Tibial nerve (tissue), 4 donors: ENCODE measurements around the gene FSIP2. TPM values are rescaled to one million over a fixed set of nuclear protein-coding genes. Genes with fewer than 3 reads are reported as not detected.

Source experiments
- DNase-seq, 2 donors: peaks; one replicate each; pipeline ENCODE4 v3.0.0-alpha.2; 2019; ENCODE audit warnings: low spot score in 2 of 2
- H3K27ac ChIP-seq, 4 donors: fragments of 200-600 bp; sonication (generic) in 3 of 4; one replicate each; pipeline ENCODE4 v1.5.1; 2017 to 2019; ENCODE audit warnings: mild to moderate bottlenecking in 1 of 4
- H3K27me3 ChIP-seq, 2 donors: fragments of 200-600 bp; sonication (generic) in 1 of 2; one replicate each; pipeline versions ENCODE4 v1.5.1 to v1.6.0; 2017 to 2019
- H3K36me3 ChIP-seq, 3 donors: fragments of 200-600 bp; sonication (generic); one replicate each; pipeline ENCODE4 v1.5.1; 2018 to 2019
- H3K4me1 ChIP-seq, 4 donors: fragments of 200-600 bp; sonication (generic) in 3 of 4; one replicate each; pipeline ENCODE4 v1.5.1; 2017 to 2019
- H3K4me3 ChIP-seq, 4 donors: fragments of 200-600 bp; sonication (generic) in 3 of 4; one replicate each; pipeline ENCODE4 v1.5.1; 2017 to 2019; ENCODE audit warnings: mild to moderate bottlenecking in 1 of 4, moderate library complexity in 1 of 4
- H3K9me3 ChIP-seq, 4 donors: fragments of 200-600 bp; sonication (generic) in 3 of 4; one replicate each; pipeline ENCODE4 v1.5.1; 2017 to 2019
- EP300 ChIP-seq, 2 donors: sonication (generic); formaldehyde crosslinking; IDR thresholded peaks; one replicate each; pipeline ENCODE4 v1.6.1; 2017; ENCODE audit warnings: antibody characterized with exemption in 2 of 2, mild to moderate bottlenecking in 1 of 2
- POLR2A ChIP-seq, 2 donors: fragments of 450-650 bp; IDR thresholded peaks; one replicate each; pipeline ENCODE4 v1.6.1; 2017; ENCODE audit warnings: antibody characterized with exemption in 2 of 2, mild to moderate bottlenecking in 2 of 2, moderate library complexity in 2 of 2
- WGBS, 2 donors: methylation state at CpG; one replicate each; pipeline ENCODE4 v1.1.5; 2018; 5-methylcytosine and 5-hydroxymethylcytosine counted together
- total RNA-seq, 4 donors: library from RNA; depleted of rRNA; stranded (reverse); fragments of >200 nt; gene quantifications; one replicate each; pipeline ENCODE4 v1.1.0, GENCODE V29; 2016
- TF ChIP-seq, protein P1 (sequence below), 5 experiments: fragments of 200-600 bp in 3 of 5; fragments of 450-650 bp in 2 of 5; sonication (generic) in 3 of 5; IDR thresholded peaks; one replicate each; pipeline ENCODE4 v1.5.1; 2016 to 2019; ENCODE audit warnings: antibody characterized with exemption in 5 of 5, mild to moderate bottlenecking in 3 of 5, moderate library complexity in 2 of 5

Gene FSIP2
- total RNA-seq, 4 donors from 2014 or later, result 0.60 to 1.5 (median 1.0) TPM

DNA sequence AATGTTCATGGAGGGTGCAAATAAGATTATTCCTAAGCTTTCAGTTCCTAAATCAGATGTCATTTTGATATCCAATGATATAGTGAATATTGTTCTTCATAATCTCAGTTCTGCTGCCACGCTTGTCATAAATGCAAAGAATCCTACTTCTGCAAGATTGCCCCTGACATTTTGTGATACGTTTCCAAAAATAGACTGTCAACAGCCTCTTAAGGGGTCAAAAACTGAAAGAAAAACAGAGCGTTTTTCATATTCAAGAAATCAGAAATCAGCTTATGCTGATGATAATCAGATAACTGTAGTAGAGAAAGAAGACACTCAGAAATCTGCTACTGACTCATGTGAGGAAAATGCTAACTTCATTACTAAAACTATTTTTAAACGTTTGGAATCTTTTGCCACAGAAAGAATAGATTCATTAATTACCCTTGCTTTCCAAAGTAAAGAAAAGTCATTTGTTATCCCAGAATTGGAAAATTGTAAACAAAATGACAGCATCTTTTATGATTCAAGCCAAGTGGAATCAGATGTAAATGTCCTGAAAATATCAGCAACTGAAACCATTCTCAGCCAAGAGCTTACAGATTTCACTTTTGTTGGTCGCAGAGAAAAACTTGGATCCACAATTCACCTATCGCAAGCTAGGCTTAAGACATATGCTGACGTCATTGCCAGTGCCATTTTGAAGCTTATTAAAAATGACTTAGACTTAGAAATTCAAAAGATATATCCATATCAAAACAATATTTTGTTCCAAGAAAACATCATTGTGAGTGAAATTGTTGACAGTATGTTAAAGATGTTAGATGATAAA is 55.1 kb downstream of the FSIP2 start:
- 58 to 60% methylated on average over 7 of the region's 7 CpGs for WGBS, 2 donors
- H3K27ac ChIP-seq, result no peak overlapping the region
- no peaks in the 10 kb centered on the region for H3K4me1 ChIP-seq
- TF ChIP-seq POLR2A (IDR thresholded peaks at IDR 0.05) (no peak), EP300 (IDR thresholded peaks at IDR 0.05) (no peak)
- TF ChIP-seq, protein P1, sequence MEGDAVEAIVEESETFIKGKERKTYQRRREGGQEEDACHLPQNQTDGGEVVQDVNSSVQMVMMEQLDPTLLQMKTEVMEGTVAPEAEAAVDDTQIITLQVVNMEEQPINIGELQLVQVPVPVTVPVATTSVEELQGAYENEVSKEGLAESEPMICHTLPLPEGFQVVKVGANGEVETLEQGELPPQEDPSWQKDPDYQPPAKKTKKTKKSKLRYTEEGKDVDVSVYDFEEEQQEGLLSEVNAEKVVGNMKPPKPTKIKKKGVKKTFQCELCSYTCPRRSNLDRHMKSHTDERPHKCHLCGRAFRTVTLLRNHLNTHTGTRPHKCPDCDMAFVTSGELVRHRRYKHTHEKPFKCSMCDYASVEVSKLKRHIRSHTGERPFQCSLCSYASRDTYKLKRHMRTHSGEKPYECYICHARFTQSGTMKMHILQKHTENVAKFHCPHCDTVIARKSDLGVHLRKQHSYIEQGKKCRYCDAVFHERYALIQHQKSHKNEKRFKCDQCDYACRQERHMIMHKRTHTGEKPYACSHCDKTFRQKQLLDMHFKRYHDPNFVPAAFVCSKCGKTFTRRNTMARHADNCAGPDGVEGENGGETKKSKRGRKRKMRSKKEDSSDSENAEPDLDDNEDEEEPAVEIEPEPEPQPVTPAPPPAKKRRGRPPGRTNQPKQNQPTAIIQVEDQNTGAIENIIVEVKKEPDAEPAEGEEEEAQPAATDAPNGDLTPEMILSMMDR (IDR thresholded peaks at IDR 0.05), result no peak
- H3K9me3 ChIP-seq, result no peaks in the 10 kb centered on the region
- H3K27me3 ChIP-seq, result no peaks in the 10 kb centered on the region
- no peaks in the 10 kb centered on the region for H3K36me3 ChIP-seq
- DNase-seq, result no peak
- H3K4me3 ChIP-seq, result no peak overlapping the region

DNA sequence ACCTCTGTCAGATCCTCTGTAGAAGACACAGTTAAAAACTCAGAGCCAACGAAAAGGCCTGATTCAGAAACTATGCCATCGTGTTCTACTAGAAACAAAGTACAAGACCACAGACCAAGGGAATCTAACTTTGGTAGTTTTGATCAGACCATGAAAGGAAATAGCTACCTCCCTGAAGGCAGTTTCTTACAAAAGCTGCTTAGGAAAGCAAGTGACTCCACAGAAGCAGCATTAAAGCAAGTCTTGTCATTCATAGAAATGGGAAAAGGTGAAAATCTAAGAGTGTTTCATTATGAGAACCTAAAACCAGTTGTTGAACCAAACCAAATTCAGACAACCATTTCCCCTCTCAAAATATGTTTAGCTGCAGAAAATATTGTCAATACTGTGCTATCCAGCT is 58.2 kb downstream of the FSIP2 start:
- no peaks in the 10 kb centered on the region for H3K4me1 ChIP-seq
- H3K36me3 ChIP-seq, result no peaks in the 10 kb centered on the region
- H3K27ac ChIP-seq, result no peak overlapping the region
- WGBS, 2 donors, result 68 to 78% methylated on average over 2 of the region's 2 CpGs
- TF ChIP-seq EP300 (IDR thresholded peaks at IDR 0.05) (no peak), POLR2A (IDR thresholded peaks at IDR 0.05) (no peak)
- TF ChIP-seq, protein P1 (IDR thresholded peaks at IDR 0.05), result no peak
- no peak overlapping the region for H3K4me3 ChIP-seq
- H3K9me3 ChIP-seq, result no peaks in the 10 kb centered on the region
- H3K27me3 ChIP-seq, result no peaks in the 10 kb centered on the region
- no peak for DNase-seq

DNA sequence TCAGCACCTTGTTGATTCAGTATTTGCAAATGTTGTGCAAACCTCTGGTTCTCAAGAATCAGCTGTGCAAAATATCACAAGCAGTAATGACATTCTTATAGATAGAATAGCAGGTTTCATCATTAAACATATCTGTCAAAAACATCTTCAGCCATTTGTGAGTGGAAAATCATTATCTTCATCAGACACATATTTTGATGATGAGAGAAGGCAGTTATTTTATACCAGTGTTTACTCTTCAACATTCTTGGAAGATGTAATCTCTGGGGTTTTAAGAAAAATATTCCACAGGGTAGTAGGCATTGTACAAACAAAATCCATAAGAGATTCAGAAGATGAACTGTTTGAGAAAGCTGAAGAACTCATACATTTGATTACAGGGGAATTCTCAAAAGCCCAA is 64.3 kb downstream of the FSIP2 start:
- Histone ChIP-seq H3K4me1 (no peaks in the 10 kb centered on the region), H3K36me3 (no peaks in the 10 kb centered on the region), H3K27me3 (no peaks in the 10 kb centered on the region), H3K27ac (no peak overlapping the region), H3K4me3 (no peak overlapping the region), H3K9me3 (no peaks in the 10 kb centered on the region)
- no peak for DNase-seq
- TF ChIP-seq POLR2A (IDR thresholded peaks at IDR 0.05), result no peak
- TF ChIP-seq EP300 (IDR thresholded peaks at IDR 0.05), result no peak
- TF ChIP-seq, protein P1 (IDR thresholded peaks at IDR 0.05), result no peak

DNA sequence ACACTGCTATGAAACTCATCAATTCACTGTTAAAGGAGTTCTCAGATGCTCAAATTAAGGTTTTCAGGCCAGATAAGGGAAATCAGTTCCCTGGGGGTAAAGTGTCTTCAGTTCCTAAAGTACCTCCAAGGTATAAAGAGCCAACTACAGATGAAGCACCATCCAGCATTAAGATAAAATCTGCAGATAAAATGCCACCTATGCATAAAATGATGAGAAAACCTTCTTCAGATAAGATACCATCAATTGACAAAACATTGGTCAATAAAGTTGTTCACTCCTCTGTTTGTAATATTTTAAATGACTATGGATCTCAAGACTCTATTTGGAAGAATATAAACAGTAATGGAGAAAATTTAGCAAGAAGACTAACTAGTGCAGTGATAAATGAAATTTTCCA is 68.2 kb downstream of the FSIP2 start:
- Histone ChIP-seq H3K27ac (no peak overlapping the region), H3K4me1 (no peaks in the 10 kb centered on the region), H3K27me3 (no peaks in the 10 kb centered on the region), H3K36me3 (no peaks in the 10 kb centered on the region), H3K9me3 (no peaks in the 10 kb centered on the region), H3K4me3 (no peak overlapping the region)
- TF ChIP-seq EP300 (IDR thresholded peaks at IDR 0.05) (no peak), POLR2A (IDR thresholded peaks at IDR 0.05) (no peak)
- TF ChIP-seq, protein P1 (IDR thresholded peaks at IDR 0.05), result no peak
- DNase-seq, result no peak

DNA sequence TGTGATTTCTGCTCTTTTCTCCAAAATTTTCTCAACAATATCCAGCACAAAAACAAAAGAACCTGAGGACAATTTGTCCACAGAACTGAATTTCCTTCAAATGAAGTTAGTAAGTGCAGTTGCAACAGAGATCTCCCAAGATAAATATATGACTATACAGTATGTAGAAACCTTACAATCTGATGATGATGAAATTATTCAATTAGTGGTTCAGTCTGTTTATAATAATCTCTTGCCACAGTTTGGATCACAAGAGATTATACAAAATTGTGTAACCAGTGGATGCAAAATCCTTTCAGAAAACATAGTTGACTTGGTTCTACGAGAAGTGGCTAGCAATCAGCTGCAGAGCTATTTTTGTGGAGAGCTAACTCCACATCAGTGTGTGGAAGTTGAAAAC is 68.7 kb downstream of the FSIP2 start:
- H3K4me3 ChIP-seq, result no peak overlapping the region
- no peaks in the 10 kb centered on the region for H3K9me3 ChIP-seq
- DNase-seq, result no peak
- no peaks in the 10 kb centered on the region for H3K36me3 ChIP-seq
- H3K27me3 ChIP-seq, result no peaks in the 10 kb centered on the region
- TF ChIP-seq, protein P1 (IDR thresholded peaks at IDR 0.05), result no peak
- TF ChIP-seq EP300 (IDR thresholded peaks at IDR 0.05) (no peak), POLR2A (IDR thresholded peaks at IDR 0.05) (no peak)
- whole genome bisulfite sequencing, 2 donors, result 92 to 95% methylated on average over 1 of the region's 1 CpG
- H3K27ac ChIP-seq, result no peak overlapping the region
- H3K4me1 ChIP-seq, result no peaks in the 10 kb centered on the region
